ENCODE measurements around the gene PCDHA10.

Gene PCDHA10

GRCh38 chr5:140883927-140884697 is 28.4 kb downstream of the PCDHA10 start:
- DNase-seq = no peak

GRCh38 chr5:140916325-140916724 is 60.6 kb downstream of the PCDHA10 start:
- no peak for DNase-seq

Measured in NCI-H2107 (cell line).